HG03565 (cell line): Measurements from ENCODE around the gene NQO1.

Experiments
- ATAC-seq: cut with Tn5 transposase; IDR thresholded peaks from one replicate; pipeline ENCODE4 v1.9.1; 2021; ENCODE audit warnings: mild to moderate bottlenecking, moderate library complexity; ENCODE audit not compliant: unreplicated experiment

Gene NQO1

GRCh38 chr16:69707920-69708683 is 18.3 kb downstream of the NQO1 start:
- ATAC-seq = no peak

- ATAC-seq = no peak
Observed at GRCh38 chr16:69706975-69707340, 19.4 kb downstream of the NQO1 start.

- ATAC-seq = no peak
Observed at GRCh38 chr16:69706256-69706974, 19.9 kb downstream of the NQO1 start.

- ATAC-seq = no peak
Observed at GRCh38 chr16:69703638-69704037, 22.7 kb downstream of the NQO1 start.

GRCh38 chr16:69701866-69702265 is 24.5 kb downstream of the NQO1 start:
- no peak for ATAC-seq

GRCh38 chr16:69701452-69701851 is 24.9 kb downstream of the NQO1 start:
- ATAC-seq = no peak

- ATAC-seq = no peak
Observed at GRCh38 chr16:69699915-69700314, 26.4 kb downstream of the NQO1 start.

- no peak for ATAC-seq
Observed at GRCh38 chr16:69698404-69698803, 28.0 kb downstream of the NQO1 start.

- no peak for ATAC-seq
Observed at GRCh38 chr16:69693916-69694315, 32.4 kb downstream of the NQO1 start.

GRCh38 chr16:69691980-69692911 is 34.1 kb downstream of the NQO1 start:
- ATAC-seq = no peak

GRCh38 chr16:69688589-69688988 is 37.8 kb downstream of the NQO1 start:
- no peak for ATAC-seq

GRCh38 chr16:69680358-69680757 is 46.0 kb downstream of the NQO1 start:
- ATAC-seq = no peak

GRCh38 chr16:69672998-69673713 is 53.2 kb downstream of the NQO1 start:
- ATAC-seq = no peak

GRCh38 chr16:69672315-69672997 is 53.9 kb downstream of the NQO1 start:
- ATAC-seq = no peak

- ATAC-seq = no peak
Observed at GRCh38 chr16:69669577-69669976, 56.8 kb downstream of the NQO1 start.

- no peak for ATAC-seq
Observed at GRCh38 chr16:69663846-69664245, 62.5 kb downstream of the NQO1 start.

GRCh38 chr16:69662901-69663300 is 63.5 kb downstream of the NQO1 start:
- ATAC-seq = no peak

GRCh38 chr16:69660166-69660565 is 66.2 kb downstream of the NQO1 start:
- ATAC-seq = no peak
